K562 (cell line): Measurements from ENCODE around the gene LIMD2.

Experiments
- CHD1 ChIP-seq: fragments of 200-600 bp; sonication (generic); IDR thresholded peaks from one replicate; pipeline ENCODE4 v1.6.1; 2012; ENCODE audit warnings: mild to moderate bottlenecking, moderate library complexity, low read length, inconsistent platforms
- CREM ChIP-seq: IDR thresholded peaks from 2 replicates; pipeline ENCODE4 v1.6.1; 2014; ENCODE audit warnings: antibody characterized with exemption, low read depth
- CTCF ChIP-seq, 3 experiments: IDR thresholded peaks in 2 of 3; conservative IDR thresholded peaks in 1 of 3; 2 replicates each; pipeline ENCODE4 v1.5.1; 2011 to 2012; ENCODE audit warnings: low read length in 3 of 3, mild to moderate bottlenecking in 3 of 3, control low read depth in 2 of 3, improper control_type of control experiment in 1 of 3, inconsistent platforms in 1 of 3, low read depth in 1 of 3, mixed read lengths in 1 of 3, moderate library complexity in 1 of 3; ENCODE audit not compliant: insufficient read depth in 2 of 3
- FOXM1 ChIP-seq, 2 experiments: fragments of 450-650 bp in 1 of 2; sonication (generic) in 1 of 2; formaldehyde crosslinking in 1 of 2; IDR thresholded peaks; 2 replicates each; pipeline versions ENCODE4 v1.6.1 to v1.9.0; 2017 to 2022; ENCODE audit warnings: low read depth in 2 of 2, mild to moderate bottlenecking in 2 of 2, missing genetic modification reagents in 1 of 2, moderate library complexity in 1 of 2
- HDGF ChIP-seq: fragments of 450-650 bp; IDR thresholded peaks from 2 replicates; pipeline ENCODE4 v1.6.1; 2016
- HEY1 ChIP-seq: fragments of 250-450 bp; sonication (Bioruptor Pico); IDR thresholded peaks from 2 replicates; pipeline ENCODE4 v1.5.0; 2020; ENCODE audit warnings: mild to moderate bottlenecking, moderate library complexity, borderline replicate concordance
- KLF16 ChIP-seq: IDR thresholded peaks from 2 replicates; pipeline ENCODE4 v1.6.1; 2016; ENCODE audit warnings: antibody characterized with exemption
- NFYB ChIP-seq: IDR thresholded peaks from 2 replicates; pipeline ENCODE4 v1.6.1; 2011; ENCODE audit warnings: mild to moderate bottlenecking, moderate library complexity; ENCODE audit not compliant: insufficient read length; ENCODE audit errors: extremely low read depth
- NR4A1 ChIP-seq, 2 experiments: fragments of 250-450 bp in 1 of 2; fragments of 450-650 bp in 1 of 2; sonication (Bioruptor Pico) in 1 of 2; IDR thresholded peaks; 2 replicates each; pipeline versions ENCODE4 v1.4.0 to v1.6.1; 2016 to 2020; ENCODE audit warnings: mild to moderate bottlenecking in 2 of 2, missing compliant biosample characterization in 1 of 2, missing genetic modification characterization in 1 of 2, moderate library complexity in 1 of 2
- SNRNP70 ChIP-seq: fragments of 200-400 bp; formaldehyde crosslinking; optimal IDR thresholded peaks from 2 replicates; pipeline ENCODE3; 2017; ENCODE audit warnings: low read depth, low read length
- YY1 ChIP-seq, 3 experiments: IDR thresholded peaks; 2 replicates each; pipeline ENCODE4 v1.6.1; 2011; ENCODE audit warnings: low read length in 2 of 3, mild to moderate bottlenecking in 2 of 3, moderate library complexity in 2 of 3, borderline replicate concordance in 1 of 3, control low read depth in 1 of 3, low read depth in 1 of 3; ENCODE audit not compliant: insufficient read depth in 3 of 3, insufficient replicate concordance in 2 of 3, control insufficient read depth in 1 of 3, insufficient read length in 1 of 3; ENCODE audit errors: extremely low read depth in 1 of 3
- ZNF124 ChIP-seq: sonication (generic); formaldehyde crosslinking; IDR thresholded peaks from 2 replicates; pipeline ENCODE4 v1.8.1; 2022; ENCODE audit warnings: missing genetic modification reagents
- TF ChIP-seq, protein P1 (sequence below): IDR thresholded peaks from 3 replicates; pipeline ENCODE4 v1.6.1; 2011; ENCODE audit warnings: borderline replicate concordance, mild to moderate bottlenecking; ENCODE audit not compliant: insufficient read length, insufficient read depth
- TF ChIP-seq, protein P2 (sequence below): fragments of 200-800 bp; sonication (Bioruptor generic); IDR thresholded peaks from 2 replicates; pipeline ENCODE4 v1.6.1; 2016; ENCODE audit warnings: missing genetic modification characterization, missing compliant biosample characterization

DNA sequence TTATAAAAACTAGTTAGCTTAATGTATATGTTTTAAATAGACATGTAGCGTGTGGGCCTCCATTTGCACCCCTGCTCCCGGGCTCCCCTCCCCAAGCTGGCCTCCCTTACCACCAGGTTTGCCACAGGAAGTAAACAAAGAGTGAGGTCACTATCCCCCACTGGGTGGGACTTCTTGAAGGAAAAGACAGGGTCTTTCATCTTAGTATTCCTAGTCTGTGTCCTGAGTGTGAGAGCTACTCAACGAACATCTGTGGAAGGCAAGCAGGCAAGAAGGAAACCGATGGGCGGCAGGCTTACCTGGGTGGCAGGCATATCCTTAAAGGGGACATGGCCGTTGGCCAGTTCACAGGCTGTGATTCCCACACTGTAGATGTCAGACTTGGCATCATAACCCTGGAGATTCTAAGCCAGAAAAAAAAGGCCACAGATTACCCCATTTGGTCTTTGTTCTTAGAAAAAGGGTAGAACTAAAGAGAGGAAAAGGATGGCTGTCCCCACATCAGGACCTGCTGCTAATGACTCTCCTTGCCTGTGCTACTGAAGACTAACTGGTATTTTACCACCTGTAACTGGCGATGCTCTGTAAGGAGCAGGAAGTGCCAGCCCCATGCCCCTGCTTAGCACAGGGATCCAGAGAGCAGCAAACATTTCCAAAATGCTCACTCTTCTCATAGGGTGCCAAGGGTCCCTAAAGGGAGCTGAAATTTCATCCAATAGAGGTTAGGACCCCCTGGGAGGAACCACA lies 6.6 kb upstream of the LIMD2 start:
- TF ChIP-seq NFYB (no peak), CHD1 (no peak), SNRNP70 (no peak), CREM (no peak), CTCF (IDR thresholded peaks at IDR 0.05 in 2 of 3, conservative IDR thresholded peaks at IDR 0.05 in 1 of 3; ENCODE audit: insufficient read depth in 2 of 3, low read depth in 1 of 3, low read length in 3 of 3) (no peak), ZNF124 (no peak), HDGF (no peak), YY1 (IDR thresholded peaks at IDR 0.05; ENCODE audit: borderline replicate concordance in 1 of 3, control insufficient read depth in 1 of 3, extremely low read depth in 1 of 3, insufficient read depth in 3 of 3, insufficient read length in 1 of 3, insufficient replicate concordance in 2 of 3, low read depth in 1 of 3, low read length in 2 of 3) (no peak), FOXM1 (IDR thresholded peaks at IDR 0.05; ENCODE audit: low read depth) (no peak), FOXM1 (CRISPR knock-in tag; IDR thresholded peaks at IDR 0.05; ENCODE audit: low read depth) (no peak), KLF16 (no peak), HEY1 (CRISPR knock-in tag) (no peak), NR4A1 (CRISPR knock-in tag; IDR thresholded peaks at IDR 0.05) (no peak), NR4A1 (tag; IDR thresholded peaks at IDR 0.05) (no peak)
- TF ChIP-seq, protein P1, sequence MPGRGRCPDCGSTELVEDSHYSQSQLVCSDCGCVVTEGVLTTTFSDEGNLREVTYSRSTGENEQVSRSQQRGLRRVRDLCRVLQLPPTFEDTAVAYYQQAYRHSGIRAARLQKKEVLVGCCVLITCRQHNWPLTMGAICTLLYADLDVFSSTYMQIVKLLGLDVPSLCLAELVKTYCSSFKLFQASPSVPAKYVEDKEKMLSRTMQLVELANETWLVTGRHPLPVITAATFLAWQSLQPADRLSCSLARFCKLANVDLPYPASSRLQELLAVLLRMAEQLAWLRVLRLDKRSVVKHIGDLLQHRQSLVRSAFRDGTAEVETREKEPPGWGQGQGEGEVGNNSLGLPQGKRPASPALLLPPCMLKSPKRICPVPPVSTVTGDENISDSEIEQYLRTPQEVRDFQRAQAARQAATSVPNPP, result no peak
- TF ChIP-seq, protein P2, sequence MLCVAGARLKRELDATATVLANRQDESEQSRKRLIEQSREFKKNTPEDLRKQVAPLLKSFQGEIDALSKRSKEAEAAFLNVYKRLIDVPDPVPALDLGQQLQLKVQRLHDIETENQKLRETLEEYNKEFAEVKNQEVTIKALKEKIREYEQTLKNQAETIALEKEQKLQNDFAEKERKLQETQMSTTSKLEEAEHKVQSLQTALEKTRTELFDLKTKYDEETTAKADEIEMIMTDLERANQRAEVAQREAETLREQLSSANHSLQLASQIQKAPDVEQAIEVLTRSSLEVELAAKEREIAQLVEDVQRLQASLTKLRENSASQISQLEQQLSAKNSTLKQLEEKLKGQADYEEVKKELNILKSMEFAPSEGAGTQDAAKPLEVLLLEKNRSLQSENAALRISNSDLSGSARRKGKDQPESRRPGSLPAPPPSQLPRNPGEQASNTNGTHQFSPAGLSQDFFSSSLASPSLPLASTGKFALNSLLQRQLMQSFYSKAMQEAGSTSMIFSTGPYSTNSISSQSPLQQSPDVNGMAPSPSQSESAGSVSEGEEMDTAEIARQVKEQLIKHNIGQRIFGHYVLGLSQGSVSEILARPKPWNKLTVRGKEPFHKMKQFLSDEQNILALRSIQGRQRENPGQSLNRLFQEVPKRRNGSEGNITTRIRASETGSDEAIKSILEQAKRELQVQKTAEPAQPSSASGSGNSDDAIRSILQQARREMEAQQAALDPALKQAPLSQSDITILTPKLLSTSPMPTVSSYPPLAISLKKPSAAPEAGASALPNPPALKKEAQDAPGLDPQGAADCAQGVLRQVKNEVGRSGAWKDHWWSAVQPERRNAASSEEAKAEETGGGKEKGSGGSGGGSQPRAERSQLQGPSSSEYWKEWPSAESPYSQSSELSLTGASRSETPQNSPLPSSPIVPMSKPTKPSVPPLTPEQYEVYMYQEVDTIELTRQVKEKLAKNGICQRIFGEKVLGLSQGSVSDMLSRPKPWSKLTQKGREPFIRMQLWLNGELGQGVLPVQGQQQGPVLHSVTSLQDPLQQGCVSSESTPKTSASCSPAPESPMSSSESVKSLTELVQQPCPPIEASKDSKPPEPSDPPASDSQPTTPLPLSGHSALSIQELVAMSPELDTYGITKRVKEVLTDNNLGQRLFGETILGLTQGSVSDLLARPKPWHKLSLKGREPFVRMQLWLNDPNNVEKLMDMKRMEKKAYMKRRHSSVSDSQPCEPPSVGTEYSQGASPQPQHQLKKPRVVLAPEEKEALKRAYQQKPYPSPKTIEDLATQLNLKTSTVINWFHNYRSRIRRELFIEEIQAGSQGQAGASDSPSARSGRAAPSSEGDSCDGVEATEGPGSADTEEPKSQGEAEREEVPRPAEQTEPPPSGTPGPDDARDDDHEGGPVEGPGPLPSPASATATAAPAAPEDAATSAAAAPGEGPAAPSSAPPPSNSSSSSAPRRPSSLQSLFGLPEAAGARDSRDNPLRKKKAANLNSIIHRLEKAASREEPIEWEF (CRISPR knock-in tag), result no peak
